Endothelial cell of umbilical vein (primary cell): Measurements from ENCODE around the gene SPRR3. TPM values are rescaled to one million over a fixed set of nuclear protein-coding genes. Genes with fewer than 3 reads are reported as not detected.

Source experiments
- BruUV-seq: library from RNA; stranded (reverse); fragments of 400-500 nt; replicated peaks from 2 replicates; lab custom pipeline; 2021; lab: Mats Ljungman, UMichigan
- CTCF ChIA-PET: fragments of 300-600, 350-600 bp; sonication (Branson Sonifier 250); formaldehyde crosslinking; loops from one replicate; lab custom pipeline; 2021; ENCODE audit warnings: antibody characterized with exemption, inconsistent platforms; lab: Charles Lee
- POLR2A ChIA-PET: fragments of 300-600, 350-600 bp; sonication (Branson Sonifier 250); formaldehyde crosslinking; loops from one replicate; lab custom pipeline; 2021; ENCODE audit warnings: antibody characterized with exemption, inconsistent platforms; lab: Charles Lee
- DNase-seq: peaks from one replicate; pipeline ENCODE4 v3.0.0-alpha.2; 2011; ENCODE audit warnings: low read depth, low spot score
- FAIRE-seq: peaks from 2 replicates; lab custom pipeline; 2011; peaks lifted over from hg19 to GRCh38; lab: Jason Lieb, UNC
- H2AFZ ChIP-seq: 2 replicates; pipeline ENCODE4 v1.6.0; 2012; ENCODE audit warnings: low read depth, low read length, control low read depth, inconsistent platforms
- H3K27ac ChIP-seq: 2 replicates; pipeline ENCODE4 v1.5.1; 2011; ENCODE audit warnings: low read depth, mild to moderate bottlenecking, control low read depth, low read length, moderate library complexity; ENCODE audit not compliant: insufficient read depth
- H3K27me3 ChIP-seq, 2 experiments: 2 replicates each; pipeline versions ENCODE4 v1.6.0 to v1.6.1; 2011; ENCODE audit warnings: low read length in 2 of 2, mixed read lengths in 1 of 2; ENCODE audit not compliant: control insufficient read depth in 2 of 2, insufficient read depth in 2 of 2
- H3K36me3 ChIP-seq, 2 experiments: 2 replicates in 1 of 2; 3 replicates in 1 of 2; pipeline ENCODE4 v1.5.1; 2011; ENCODE audit warnings: low read length in 2 of 2, mild to moderate bottlenecking in 1 of 2, moderate library complexity in 1 of 2; ENCODE audit not compliant: control insufficient read depth in 2 of 2, insufficient read depth in 2 of 2; ENCODE audit errors: extremely low read depth in 1 of 2
- H3K4me1 ChIP-seq: 3 replicates; pipeline ENCODE4 v1.5.1; 2011; ENCODE audit warnings: mild to moderate bottlenecking, low read length; ENCODE audit not compliant: control insufficient read depth, insufficient read depth; ENCODE audit errors: extremely low read depth
- H3K4me2 ChIP-seq: 2 replicates; pipeline ENCODE4 v1.6.1; 2011; ENCODE audit warnings: low read length, control low read depth, mixed read lengths; ENCODE audit not compliant: insufficient read depth
- H3K4me3 ChIP-seq, 3 experiments: fragments of 200-600 bp in 1 of 3; sonication (generic), shearing (Covaris generic) in 1 of 3; replicated peaks in 1 of 3; 2 replicates each; pipeline ENCODE4 v1.5.1; 2011 to 2016; ENCODE audit warnings: control low read depth in 3 of 3, low read length in 3 of 3, mild to moderate bottlenecking in 2 of 3, inconsistent platforms in 1 of 3, low read depth in 1 of 3, moderate library complexity in 1 of 3; ENCODE audit not compliant: insufficient read depth in 1 of 3
- H3K79me2 ChIP-seq: 2 replicates; pipeline ENCODE4 v1.6.0; 2012; ENCODE audit warnings: low read length, inconsistent platforms; ENCODE audit not compliant: control insufficient read depth, insufficient read depth
- H3K9ac ChIP-seq: replicated peaks from 2 replicates; pipeline ENCODE3; 2011; ENCODE audit warnings: low read length, control low read depth; ENCODE audit not compliant: insufficient read depth; ENCODE audit errors: extremely low read depth
- H3K9me1 ChIP-seq: replicated peaks from 3 replicates; pipeline ENCODE4 v1.6.0; 2011; ENCODE audit warnings: mild to moderate bottlenecking, low read length; ENCODE audit not compliant: control insufficient read depth, insufficient read depth; ENCODE audit errors: extremely low read depth
- H3K9me3 ChIP-seq: replicated peaks from 2 replicates; pipeline ENCODE4 v1.5.1; 2012; ENCODE audit warnings: low read length, inconsistent platforms; ENCODE audit not compliant: control insufficient read depth, insufficient read depth
- H4K20me1 ChIP-seq: replicated peaks from 2 replicates; pipeline ENCODE3; 2011; ENCODE audit warnings: mild to moderate bottlenecking, low read length; ENCODE audit not compliant: control insufficient read depth, insufficient read depth; ENCODE audit errors: extremely low read depth
- EZH2 ChIP-seq: IDR thresholded peaks from 2 replicates; pipeline ENCODE4 v1.6.1; 2012; ENCODE audit warnings: borderline replicate concordance, low read depth, mild to moderate bottlenecking, moderate library complexity, low read length, inconsistent platforms; ENCODE audit not compliant: severe bottlenecking
- FOS ChIP-seq: IDR thresholded peaks from 2 replicates; pipeline ENCODE4 v1.6.1; 2011; ENCODE audit warnings: mild to moderate bottlenecking, low read length, moderate library complexity, borderline replicate concordance; ENCODE audit not compliant: insufficient read depth
- GATA2 ChIP-seq: IDR thresholded peaks from 2 replicates; pipeline ENCODE4 v1.7.0; 2011; ENCODE audit warnings: low read depth, mild to moderate bottlenecking, moderate library complexity, mixed read lengths, low read length; ENCODE audit not compliant: insufficient read length, insufficient read depth
- JUN ChIP-seq: IDR thresholded peaks from 2 replicates; pipeline ENCODE4 v1.6.1; 2011; ENCODE audit warnings: borderline replicate concordance, low read depth; ENCODE audit not compliant: insufficient read length, insufficient read depth
- MYC ChIP-seq: IDR thresholded peaks from one replicate; pipeline ENCODE4 v1.6.1; 2011; ENCODE audit warnings: mild to moderate bottlenecking, low read depth, low read length
- POLR2A ChIP-seq: IDR thresholded peaks from 2 replicates; pipeline ENCODE4 v1.6.1; 2012; ENCODE audit warnings: low read depth, mild to moderate bottlenecking, control low read depth, low read length
- POLR2AphosphoS5 ChIP-seq: IDR thresholded peaks from 2 replicates; pipeline ENCODE4 v1.6.1; 2012; ENCODE audit warnings: low read depth, mild to moderate bottlenecking, control low read depth, low read length, moderate library complexity; ENCODE audit not compliant: insufficient read depth
- dilution Hi-C: fragments of 300-500 bp; cut with MboI; formaldehyde crosslinking; loops from one replicate; pipeline ENCODE4 v1.15.0; 2019; ENCODE audit warnings: low sequenced_read_pairs; ENCODE audit not compliant: extremely low pct_ligation_motif_present
- intact Hi-C: fragments of 100-400 bp; cut with micrococcal nuclease; formaldehyde crosslinking; loops from one replicate; pipeline ENCODE4 v1.10.0; 2022
- polyA plus RNA-seq, 4 experiments: library from polyadenylated mRNA; depleted of rRNA in 3 of 4; stranded (reverse) in 3 of 4; unstranded in 1 of 4; fragments of >200 nt; gene quantifications; 2 replicates each; pipeline versions ENCODE4 v1.2.1 to v1.2.3, GENCODE V29; 2011 to 2012; ENCODE audit warnings: missing spikeins in 1 of 4
- total RNA-seq: library from RNA; stranded (reverse); gene quantifications from 2 replicates; pipeline ENCODE4 v1.2.3, GENCODE V29; 2021
- TF ChIP-seq, protein P1 (sequence below): IDR thresholded peaks from 2 replicates; pipeline ENCODE4 v1.6.1; 2011; ENCODE audit not compliant: insufficient read depth, insufficient read length
- TF ChIP-seq, protein P2 (sequence below), 2 donors: IDR thresholded peaks; 1 replicate in 1 of 2; 2 replicates in 1 of 2; pipeline ENCODE4 v1.5.1; 2011; ENCODE audit warnings: low read length in 2 of 2, mild to moderate bottlenecking in 2 of 2, moderate library complexity in 2 of 2, control low read depth in 1 of 2, inconsistent platforms in 1 of 2, low read depth in 1 of 2; ENCODE audit not compliant: insufficient read depth in 1 of 2; ENCODE audit errors: extremely low read depth in 1 of 2

SPRR3 gene
- total and polyA plus RNA-seq, 2 donors (not counting 3 experiments of a cell fraction or from before 2014, with no cell fraction given), result not detected

DNA sequence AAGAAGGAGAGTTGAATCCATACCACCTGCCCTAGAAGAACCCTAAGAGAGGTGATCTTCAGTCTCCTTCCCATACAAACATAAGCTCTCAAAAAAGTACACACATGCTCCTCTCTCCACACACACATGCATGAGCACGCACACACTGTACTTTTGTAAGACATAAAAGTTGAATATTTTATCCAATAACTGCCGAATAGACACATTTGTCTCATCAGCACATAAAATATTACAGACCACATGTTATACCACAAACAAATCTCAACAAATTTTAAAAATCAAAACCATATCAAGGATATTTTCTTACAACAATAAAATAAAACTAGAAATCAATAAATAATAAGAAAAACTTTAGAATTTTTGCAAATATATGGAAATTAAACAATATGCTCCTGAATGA is 15.0 kb upstream of the SPRR3 start:
- H3K4me2 ChIP-seq, result no peak overlapping the region
- H3K27me3 ChIP-seq, result no peaks in the 10 kb centered on the region
- ChIA-PET CTCF (no interaction called here), POLR2A (no interaction called here)
- H3K4me1 ChIP-seq, result no peaks in the 10 kb centered on the region
- H3K79me2 ChIP-seq, result no peaks in the 10 kb centered on the region
- intact Hi-C loops (no loop called here), dilution Hi-C loops (no loop called here)
- H3K9me3 ChIP-seq, result no peaks in the 10 kb centered on the region
- no peak overlapping the region for H3K4me3 ChIP-seq
- no peak overlapping the region for H3K27ac ChIP-seq
- TF ChIP-seq POLR2AphosphoS5, result no peak
- no peak for TF ChIP-seq JUN
- TF ChIP-seq, protein P1, sequence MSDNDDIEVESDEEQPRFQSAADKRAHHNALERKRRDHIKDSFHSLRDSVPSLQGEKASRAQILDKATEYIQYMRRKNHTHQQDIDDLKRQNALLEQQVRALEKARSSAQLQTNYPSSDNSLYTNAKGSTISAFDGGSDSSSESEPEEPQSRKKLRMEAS, result no peak
- TF ChIP-seq EZH2, result no peak
- no peak for TF ChIP-seq POLR2A
- no peak for TF ChIP-seq FOS
- TF ChIP-seq GATA2, result no peak
- no peak for TF ChIP-seq MYC
- TF ChIP-seq, protein P2, sequence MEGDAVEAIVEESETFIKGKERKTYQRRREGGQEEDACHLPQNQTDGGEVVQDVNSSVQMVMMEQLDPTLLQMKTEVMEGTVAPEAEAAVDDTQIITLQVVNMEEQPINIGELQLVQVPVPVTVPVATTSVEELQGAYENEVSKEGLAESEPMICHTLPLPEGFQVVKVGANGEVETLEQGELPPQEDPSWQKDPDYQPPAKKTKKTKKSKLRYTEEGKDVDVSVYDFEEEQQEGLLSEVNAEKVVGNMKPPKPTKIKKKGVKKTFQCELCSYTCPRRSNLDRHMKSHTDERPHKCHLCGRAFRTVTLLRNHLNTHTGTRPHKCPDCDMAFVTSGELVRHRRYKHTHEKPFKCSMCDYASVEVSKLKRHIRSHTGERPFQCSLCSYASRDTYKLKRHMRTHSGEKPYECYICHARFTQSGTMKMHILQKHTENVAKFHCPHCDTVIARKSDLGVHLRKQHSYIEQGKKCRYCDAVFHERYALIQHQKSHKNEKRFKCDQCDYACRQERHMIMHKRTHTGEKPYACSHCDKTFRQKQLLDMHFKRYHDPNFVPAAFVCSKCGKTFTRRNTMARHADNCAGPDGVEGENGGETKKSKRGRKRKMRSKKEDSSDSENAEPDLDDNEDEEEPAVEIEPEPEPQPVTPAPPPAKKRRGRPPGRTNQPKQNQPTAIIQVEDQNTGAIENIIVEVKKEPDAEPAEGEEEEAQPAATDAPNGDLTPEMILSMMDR (IDR thresholded peaks at IDR 0.05; ENCODE audit: extremely low read depth in 1 of 2, insufficient read depth in 1 of 2, low read depth in 1 of 2, low read length in 2 of 2), result no peak
- FAIRE-seq, result no peak
- H3K9ac ChIP-seq, result no peak overlapping the region
- no peak for DNase-seq
- no peaks in the 10 kb centered on the region for H3K9me1 ChIP-seq
- H4K20me1 ChIP-seq, result no peaks in the 10 kb centered on the region
- no peak overlapping the region for H2AFZ ChIP-seq
- no peaks in the 10 kb centered on the region for H3K36me3 ChIP-seq
- no TSS peak for BruUV-seq
